Astrocyte (in vitro differentiated cells and primary cell): ENCODE data around the gene ESAM.
A peak's percentile ranks its signal among the peaks of the same experiment; 100 is the strongest.

Experiments used
- EZH2 ChIP-seq: IDR thresholded peaks from 2 replicates; pipeline ENCODE4 v1.6.1; 2012; ENCODE audit warnings: mild to moderate bottlenecking, low read length, inconsistent platforms; ENCODE audit not compliant: insufficient read depth
- TF ChIP-seq, protein P1 (sequence below): IDR thresholded peaks from 2 replicates; pipeline ENCODE4 v1.5.1; 2011; ENCODE audit warnings: low read depth, mild to moderate bottlenecking, inconsistent platforms, low read length, moderate library complexity; ENCODE audit not compliant: insufficient read depth

GRCh38 chr11:124739479-124740276 lies 22.4 kb downstream of the ESAM start, which contains the start of gene NRGN:
- TF ChIP-seq, protein P1, sequence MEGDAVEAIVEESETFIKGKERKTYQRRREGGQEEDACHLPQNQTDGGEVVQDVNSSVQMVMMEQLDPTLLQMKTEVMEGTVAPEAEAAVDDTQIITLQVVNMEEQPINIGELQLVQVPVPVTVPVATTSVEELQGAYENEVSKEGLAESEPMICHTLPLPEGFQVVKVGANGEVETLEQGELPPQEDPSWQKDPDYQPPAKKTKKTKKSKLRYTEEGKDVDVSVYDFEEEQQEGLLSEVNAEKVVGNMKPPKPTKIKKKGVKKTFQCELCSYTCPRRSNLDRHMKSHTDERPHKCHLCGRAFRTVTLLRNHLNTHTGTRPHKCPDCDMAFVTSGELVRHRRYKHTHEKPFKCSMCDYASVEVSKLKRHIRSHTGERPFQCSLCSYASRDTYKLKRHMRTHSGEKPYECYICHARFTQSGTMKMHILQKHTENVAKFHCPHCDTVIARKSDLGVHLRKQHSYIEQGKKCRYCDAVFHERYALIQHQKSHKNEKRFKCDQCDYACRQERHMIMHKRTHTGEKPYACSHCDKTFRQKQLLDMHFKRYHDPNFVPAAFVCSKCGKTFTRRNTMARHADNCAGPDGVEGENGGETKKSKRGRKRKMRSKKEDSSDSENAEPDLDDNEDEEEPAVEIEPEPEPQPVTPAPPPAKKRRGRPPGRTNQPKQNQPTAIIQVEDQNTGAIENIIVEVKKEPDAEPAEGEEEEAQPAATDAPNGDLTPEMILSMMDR, result no peak
- peak; percentile 46 for TF ChIP-seq EZH2
